Karpas-422 (cell line): ENCODE results near the gene EPGN. TPM values are rescaled to one million over a fixed set of nuclear protein-coding genes. Genes with fewer than 3 reads are reported as not detected.

Experiments
- DNase-seq: peaks from one replicate; pipeline ENCODE4 v3.0.0-alpha.2; 2015
- H2AFZ ChIP-seq: fragments of 200-600 bp; sonication (generic); 2 replicates; pipeline ENCODE4 v1.6.1; 2014; ENCODE audit warnings: antibody characterized with exemption, low read length, mixed read lengths
- H3K27ac ChIP-seq: fragments of 200-600 bp; sonication (generic); 2 replicates; pipeline ENCODE4 v1.5.1; 2014; ENCODE audit warnings: mild to moderate bottlenecking, low read length, moderate library complexity
- H3K27me3 ChIP-seq: fragments of 200-600 bp; sonication (generic); 2 replicates; pipeline ENCODE4 v1.6.1; 2014; ENCODE audit warnings: low read length, mixed read lengths
- H3K36me3 ChIP-seq: fragments of 200-600 bp; sonication (generic); 2 replicates; pipeline ENCODE4 v1.6.1; 2014; ENCODE audit warnings: low read length, mixed read lengths; ENCODE audit not compliant: insufficient read depth
- H3K4me1 ChIP-seq: fragments of 200-600 bp; sonication (generic); 2 replicates; pipeline ENCODE4 v1.6.1; 2014; ENCODE audit warnings: mild to moderate bottlenecking, low read length, mixed read lengths
- H3K4me2 ChIP-seq: fragments of 200-600 bp; sonication (generic); 2 replicates; pipeline ENCODE4 v1.6.1; 2014; ENCODE audit warnings: low read length, low read depth, mild to moderate bottlenecking; ENCODE audit not compliant: poor library complexity, severe bottlenecking
- H3K4me3 ChIP-seq: fragments of 200-600 bp; sonication (generic); 2 replicates; pipeline ENCODE4 v1.5.1; 2014; ENCODE audit warnings: mild to moderate bottlenecking, antibody characterized with exemption, low read length, mixed read lengths
- H3K79me2 ChIP-seq: fragments of 200-600 bp; sonication (generic); 2 replicates; pipeline ENCODE4 v1.6.1; 2014; ENCODE audit warnings: mild to moderate bottlenecking, low read length, mixed read lengths
- H3K9ac ChIP-seq: fragments of 200-600 bp; sonication (generic); 2 replicates; pipeline ENCODE4 v1.6.0; 2014; ENCODE audit warnings: low read length
- H3K9me2 ChIP-seq: fragments of 200-600 bp; sonication (generic), shearing (Covaris generic); replicated peaks from 2 replicates; pipeline ENCODE4 v1.6.0; 2014; ENCODE audit warnings: mild to moderate bottlenecking, low read length, moderate library complexity; ENCODE audit not compliant: insufficient read depth
- H3K9me3 ChIP-seq: fragments of 300-700, 200-600 bp; sonication (generic); 2 replicates; pipeline ENCODE4 v1.6.1; 2014; ENCODE audit warnings: low read length, mixed read lengths
- H4K20me1 ChIP-seq: fragments of 200-600 bp; sonication (generic); 2 replicates; pipeline ENCODE4 v1.6.1; 2014; ENCODE audit warnings: mild to moderate bottlenecking, antibody characterized with exemption, low read length, low read depth; ENCODE audit not compliant: insufficient read depth
- total RNA-seq: library from RNA; depleted of rRNA; stranded (reverse); fragments of >200 nt; shearing (Covaris generic); gene quantifications from 2 replicates; pipeline ENCODE4 v1.2.3, GENCODE V29; 2014; ENCODE audit warnings: low replicate concordance

EPGN gene
- total RNA-seq, 1 experiment from 2014 or later: not detected

- Histone ChIP-seq H3K4me2 (no peak overlapping the region), H4K20me1 (no peaks in the 10 kb centered on the region), H2AFZ (no peak overlapping the region), H3K36me3 (no peaks in the 10 kb centered on the region), H3K4me1 (no peaks in the 10 kb centered on the region), H3K27me3 (no peaks in the 10 kb centered on the region), H3K9me2 (no peaks in the 10 kb centered on the region), H3K9ac (no peak overlapping the region), H3K9me3 (no peaks in the 10 kb centered on the region), H3K79me2 (no peaks in the 10 kb centered on the region), H3K27ac (no peak overlapping the region), H3K4me3 (no peak overlapping the region)
- DNase-seq: peak; percentile 84
Measured at GRCh38 chr4:74320559-74321118, 12.4 kb downstream of the EPGN start.

- Histone ChIP-seq H3K27ac (no peak overlapping the region), H3K9me3 (no peaks in the 10 kb centered on the region), H3K4me2 (no peak overlapping the region), H3K27me3 (no peaks in the 10 kb centered on the region), H2AFZ (no peak overlapping the region), H3K4me3 (no peak overlapping the region), H3K9ac (no peak overlapping the region), H3K9me2 (no peaks in the 10 kb centered on the region), H4K20me1 (no peaks in the 10 kb centered on the region), H3K36me3 (no peaks in the 10 kb centered on the region), H3K79me2 (no peaks in the 10 kb centered on the region), H3K4me1 (no peaks in the 10 kb centered on the region)
- no peak for DNase-seq
Measured at GRCh38 chr4:74322301-74322700, 14.0 kb downstream of the EPGN start.

DNA sequence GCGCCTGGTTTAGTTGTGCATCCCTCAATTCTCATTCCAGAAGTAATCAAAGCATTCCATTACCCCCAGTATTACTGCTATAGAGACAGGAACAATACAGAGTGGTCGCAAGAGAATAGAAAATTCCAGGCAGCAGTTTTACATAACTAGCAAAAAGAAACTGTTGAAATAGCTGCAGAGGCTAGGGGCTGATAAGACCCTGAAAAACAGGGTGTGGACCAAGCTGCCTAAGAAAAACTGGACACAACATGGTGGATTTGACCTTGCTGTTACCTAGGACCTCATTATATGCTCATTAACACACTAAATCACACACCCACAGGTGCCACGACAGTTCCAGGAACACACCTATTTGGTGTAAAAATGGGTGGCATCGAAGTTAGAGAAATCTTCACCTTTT lies 15.4 kb downstream of the EPGN start:
- H3K4me2 ChIP-seq: no peak overlapping the region
- H3K27me3 ChIP-seq: no peaks in the 10 kb centered on the region
- no peaks in the 10 kb centered on the region for H3K4me1 ChIP-seq
- H3K36me3 ChIP-seq: no peaks in the 10 kb centered on the region
- no peaks in the 10 kb centered on the region for H4K20me1 ChIP-seq
- H3K9ac ChIP-seq: no peak overlapping the region
- H3K4me3 ChIP-seq: no peak overlapping the region
- H2AFZ ChIP-seq: no peak overlapping the region
- H3K9me2 ChIP-seq: no peaks in the 10 kb centered on the region
- DNase-seq: no peak
- H3K27ac ChIP-seq: no peak overlapping the region
- H3K9me3 ChIP-seq: no peaks in the 10 kb centered on the region
- no peaks in the 10 kb centered on the region for H3K79me2 ChIP-seq

GRCh38 chr4:74324262-74324661 lies 16.0 kb downstream of the EPGN start:
- Histone ChIP-seq H3K4me1 (no peaks in the 10 kb centered on the region), H3K27me3 (no peaks in the 10 kb centered on the region), H4K20me1 (no peaks in the 10 kb centered on the region), H3K9ac (no peak overlapping the region), H3K79me2 (no peaks in the 10 kb centered on the region), H3K9me3 (no peaks in the 10 kb centered on the region), H2AFZ (no peak overlapping the region), H3K36me3 (no peaks in the 10 kb centered on the region), H3K27ac (no peak overlapping the region), H3K4me2 (no peak overlapping the region), H3K4me3 (no peak overlapping the region), H3K9me2 (no peaks in the 10 kb centered on the region)
- DNase-seq: no peak

DNA sequence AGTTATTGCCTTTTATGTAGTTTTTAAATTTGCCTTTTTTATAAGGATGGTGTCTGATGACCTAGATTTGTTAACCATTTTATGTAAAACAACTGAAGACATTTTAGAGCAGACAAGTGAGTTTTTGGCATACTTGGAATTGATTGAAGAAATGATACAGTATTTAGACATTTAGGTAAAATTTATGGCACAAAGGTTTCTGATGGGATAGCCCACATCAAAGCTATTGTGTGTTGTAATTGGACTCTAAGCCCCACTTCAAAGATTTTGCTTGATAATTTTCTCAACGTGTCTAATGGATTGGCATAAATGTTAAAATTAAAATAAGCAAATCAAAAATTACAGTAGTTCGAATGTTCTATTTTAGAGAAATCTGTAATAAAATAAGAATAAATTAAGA lies 17.6 kb downstream of the EPGN start:
- no peak for DNase-seq
- Histone ChIP-seq H3K27ac (no peak overlapping the region), H3K79me2 (no peaks in the 10 kb centered on the region), H3K4me3 (no peak overlapping the region), H3K36me3 (no peaks in the 10 kb centered on the region), H3K9me2 (no peaks in the 10 kb centered on the region), H3K4me1 (no peaks in the 10 kb centered on the region), H2AFZ (no peak overlapping the region), H3K4me2 (no peak overlapping the region), H3K27me3 (no peaks in the 10 kb centered on the region), H4K20me1 (no peaks in the 10 kb centered on the region), H3K9me3 (no peaks in the 10 kb centered on the region), H3K9ac (no peak overlapping the region)

DNA sequence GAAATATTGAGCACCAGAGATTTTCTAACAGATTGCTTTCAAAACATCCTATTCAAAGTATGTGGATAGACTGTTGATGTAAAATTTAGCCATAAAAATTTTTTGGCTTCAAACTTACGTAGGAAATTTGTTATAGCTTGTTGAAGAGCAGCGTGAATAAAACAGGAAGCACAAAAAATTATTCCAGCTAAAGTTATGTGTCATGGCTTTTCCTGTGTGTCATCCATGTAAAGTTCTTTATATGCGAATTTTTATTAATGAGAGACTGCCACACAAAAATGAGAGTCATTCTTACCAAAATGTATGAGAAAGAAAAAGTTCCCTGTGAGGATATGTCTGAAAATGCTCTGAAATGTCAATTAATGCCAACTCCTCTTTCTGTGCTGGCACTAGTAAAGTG lies 19.5 kb downstream of the EPGN start:
- H3K27ac ChIP-seq: no peak overlapping the region
- no peak for DNase-seq
- no peaks in the 10 kb centered on the region for H3K79me2 ChIP-seq
- H3K9ac ChIP-seq: no peak overlapping the region
- no peak overlapping the region for H3K4me3 ChIP-seq
- H3K27me3 ChIP-seq: no peaks in the 10 kb centered on the region
- no peak overlapping the region for H2AFZ ChIP-seq
- no peaks in the 10 kb centered on the region for H3K4me1 ChIP-seq
- H4K20me1 ChIP-seq: no peaks in the 10 kb centered on the region
- no peak overlapping the region for H3K4me2 ChIP-seq
- H3K36me3 ChIP-seq: no peaks in the 10 kb centered on the region
- H3K9me3 ChIP-seq: no peaks in the 10 kb centered on the region
- no peaks in the 10 kb centered on the region for H3K9me2 ChIP-seq

GRCh38 chr4:74328501-74328900 lies 20.2 kb downstream of the EPGN start:
- H3K79me2 ChIP-seq: no peaks in the 10 kb centered on the region
- H3K9me2 ChIP-seq: no peaks in the 10 kb centered on the region
- no peak overlapping the region for H3K4me3 ChIP-seq
- no peak overlapping the region for H3K4me2 ChIP-seq
- no peak overlapping the region for H3K27ac ChIP-seq
- H3K9me3 ChIP-seq: no peaks in the 10 kb centered on the region
- H2AFZ ChIP-seq: no peak overlapping the region
- H3K4me1 ChIP-seq: peaks cover 3% of the 10 kb centered on the region
- no peaks in the 10 kb centered on the region for H4K20me1 ChIP-seq
- no peak overlapping the region for H3K9ac ChIP-seq
- H3K36me3 ChIP-seq: no peaks in the 10 kb centered on the region
- no peaks in the 10 kb centered on the region for H3K27me3 ChIP-seq
- no peak for DNase-seq

GRCh38 chr4:74329307-74329706 lies 21.0 kb downstream of the EPGN start:
- H3K27me3 ChIP-seq: no peaks in the 10 kb centered on the region
- peaks cover 3% of the 10 kb centered on the region for H3K4me1 ChIP-seq
- no peaks in the 10 kb centered on the region for H3K36me3 ChIP-seq
- no peak overlapping the region for H3K9ac ChIP-seq
- H2AFZ ChIP-seq: no peak overlapping the region
- no peaks in the 10 kb centered on the region for H3K9me3 ChIP-seq
- H3K27ac ChIP-seq: no peak overlapping the region
- no peaks in the 10 kb centered on the region for H3K9me2 ChIP-seq
- H4K20me1 ChIP-seq: no peaks in the 10 kb centered on the region
- DNase-seq: no peak
- H3K79me2 ChIP-seq: no peaks in the 10 kb centered on the region
- no peak overlapping the region for H3K4me2 ChIP-seq
- H3K4me3 ChIP-seq: no peak overlapping the region

DNA sequence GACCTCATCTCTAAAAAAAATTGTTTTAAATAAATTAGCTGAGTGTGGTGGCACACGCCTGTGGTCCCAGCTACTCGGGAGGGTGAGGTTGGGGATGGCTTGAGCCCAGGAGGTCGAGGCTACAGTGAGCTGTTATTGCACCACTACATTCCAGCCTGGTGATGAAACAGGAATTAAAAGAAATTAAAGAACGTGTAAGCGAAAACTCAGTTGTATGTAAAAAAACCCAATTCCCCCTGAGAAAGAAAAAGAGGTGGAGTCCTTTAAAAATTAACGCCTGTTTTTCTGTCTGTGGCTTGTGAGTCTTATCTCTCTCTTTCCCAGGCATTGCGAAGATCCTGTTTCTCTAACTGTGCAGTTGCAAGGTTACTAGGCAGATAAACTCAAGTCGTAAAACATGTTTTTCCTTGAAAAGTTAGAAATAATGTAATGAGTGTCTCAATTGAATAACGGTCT lies 22.1 kb downstream of the EPGN start:
- Histone ChIP-seq H3K79me2 (no peaks in the 10 kb centered on the region), H4K20me1 (no peaks in the 10 kb centered on the region), H3K9ac (no peak overlapping the region), H3K36me3 (no peaks in the 10 kb centered on the region), H3K4me3 (no peak overlapping the region), H3K9me3 (no peaks in the 10 kb centered on the region), H3K27ac (no peak overlapping the region), H3K4me1 (peaks cover 5% of the 10 kb centered on the region), H3K27me3 (no peaks in the 10 kb centered on the region), H3K9me2 (no peaks in the 10 kb centered on the region), H3K4me2 (no peak overlapping the region), H2AFZ (no peak overlapping the region)
- no peak for DNase-seq
